Measurements from ENCODE around the gene AKIP1.
"Not testable (repeated sequence)": the region's sequence is repeated elsewhere in the genome, so short reads cannot be mapped to it uniquely, and the experiment has no call there.

The AKIP1 gene

DNA sequence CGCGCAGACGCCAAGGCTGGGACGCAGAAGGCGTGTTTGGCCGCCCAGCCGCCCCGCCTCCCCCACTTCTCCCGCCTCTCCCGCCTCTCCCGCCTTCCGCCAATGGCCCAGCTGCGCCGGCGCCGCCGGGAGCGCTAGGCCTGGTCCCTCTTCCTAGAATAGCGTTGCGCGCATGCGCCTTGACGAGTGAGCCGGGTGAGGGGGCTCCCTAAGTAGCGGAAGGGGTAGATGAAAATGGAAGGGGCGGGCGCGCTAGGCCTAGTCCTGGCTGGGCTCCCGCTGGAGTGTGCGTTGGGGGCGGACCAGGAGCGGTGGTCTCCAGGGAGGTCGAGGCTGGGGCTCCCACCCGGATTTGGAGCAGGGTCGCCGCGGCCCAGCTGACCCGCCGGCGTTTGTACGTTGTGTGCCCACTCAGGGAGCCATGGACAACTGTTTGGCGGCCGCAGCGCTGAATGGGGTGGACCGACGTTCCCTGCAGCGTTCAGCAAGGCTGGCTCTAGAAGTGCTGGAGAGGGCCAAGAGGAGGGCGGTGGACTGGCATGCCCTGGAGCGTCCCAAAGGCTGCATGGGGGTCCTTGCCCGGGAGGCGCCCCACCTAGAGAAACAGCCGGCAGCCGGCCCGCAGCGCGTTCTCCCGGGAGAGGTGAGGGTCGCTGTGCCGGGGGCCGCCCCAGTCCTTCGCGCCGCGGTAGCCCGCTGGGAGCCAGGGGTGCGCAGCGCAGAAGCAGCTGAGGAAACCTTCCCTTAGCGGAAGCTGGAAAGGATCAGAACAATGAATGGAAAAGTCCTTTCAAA, at the start of gene AKIP1:
TSS of gene AKIP1 (plus strand) at position 161 of the 795 bp plus-strand sequence. CDS start at position 422, 261 bp downstream.
- Histone ChIP-seq H3K4me3 (peak within 1 kb of the TSS; percentile 76 to 88 (median 81)), H3K27ac (peak within 1 kb of the TSS; percentile 56 to 98 (median 88))

- Histone ChIP-seq H3K27ac (peak overlapping the region in 15 of 21 experiments; percentile 14 to 71 (median 41)), H3K4me3 (no peak overlapping the region)
Observed at GRCh38 chr11:8863838-8864237, 47.2 kb upstream of the AKIP1 start.

- H3K4me3 ChIP-seq, result no peak overlapping the region
- peak overlapping the region in 5 of 21 experiments; percentile 14 to 67 (median 42) for H3K27ac ChIP-seq
Observed at GRCh38 chr11:8865304-8865703, 45.7 kb upstream of the AKIP1 start.

- peak overlapping the region in 3 of 21 experiments; percentile 12 to 52 (median 23) for H3K27ac ChIP-seq
Observed at GRCh38 chr11:8867035-8867434, 44.0 kb upstream of the AKIP1 start.

DNA sequence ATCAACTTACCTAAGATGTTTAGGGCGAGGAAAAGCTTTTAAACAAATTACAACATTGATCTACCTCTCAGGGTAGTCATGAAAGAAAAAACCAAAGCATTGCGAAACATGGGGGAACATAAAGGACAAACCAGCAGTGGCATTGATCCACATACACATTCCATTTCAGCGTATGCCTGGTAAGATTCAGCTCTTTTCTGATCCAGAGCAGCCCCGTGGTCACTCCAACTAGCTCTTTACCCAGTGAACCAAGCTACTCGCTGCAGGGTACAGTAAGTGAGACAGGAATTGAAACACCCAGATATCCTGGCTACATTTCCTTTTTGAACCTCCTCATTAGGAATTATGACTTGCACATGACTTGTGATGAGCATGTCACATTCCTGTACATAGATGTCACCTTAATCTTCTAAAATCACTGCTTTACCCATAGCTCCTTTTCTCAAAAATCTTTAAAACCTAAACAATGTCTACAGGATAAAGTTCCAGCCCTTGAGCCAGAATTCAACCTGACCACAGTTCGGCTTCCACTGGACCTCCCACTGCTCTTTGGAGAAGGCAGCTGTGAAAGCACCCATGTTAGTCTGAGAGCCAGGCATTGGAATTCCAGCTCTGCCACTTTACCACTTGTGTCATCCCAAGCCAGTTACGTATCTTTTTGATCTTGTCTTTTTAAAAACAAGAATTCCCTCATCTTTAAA, 42.9 kb upstream of the AKIP1 start:
- peak overlapping the region in 7 of 21 experiments; percentile 7 to 59 (median 42) for H3K27ac ChIP-seq
- H3K4me3 ChIP-seq, result no peak overlapping the region

More at GRCh38 chr11:8867035-8867434, 44.0 kb upstream of the AKIP1 start:
- H3K4me3 ChIP-seq, result no peak overlapping the region

GRCh38 chr11:8870411-8871170, 40.4 kb upstream of the AKIP1 start:
- Histone ChIP-seq H3K4me3 (peak overlapping the region; percentile 60 to 84 (median 77)), H3K27ac (peak overlapping the region; percentile 27 to 97 (median 89))

DNA sequence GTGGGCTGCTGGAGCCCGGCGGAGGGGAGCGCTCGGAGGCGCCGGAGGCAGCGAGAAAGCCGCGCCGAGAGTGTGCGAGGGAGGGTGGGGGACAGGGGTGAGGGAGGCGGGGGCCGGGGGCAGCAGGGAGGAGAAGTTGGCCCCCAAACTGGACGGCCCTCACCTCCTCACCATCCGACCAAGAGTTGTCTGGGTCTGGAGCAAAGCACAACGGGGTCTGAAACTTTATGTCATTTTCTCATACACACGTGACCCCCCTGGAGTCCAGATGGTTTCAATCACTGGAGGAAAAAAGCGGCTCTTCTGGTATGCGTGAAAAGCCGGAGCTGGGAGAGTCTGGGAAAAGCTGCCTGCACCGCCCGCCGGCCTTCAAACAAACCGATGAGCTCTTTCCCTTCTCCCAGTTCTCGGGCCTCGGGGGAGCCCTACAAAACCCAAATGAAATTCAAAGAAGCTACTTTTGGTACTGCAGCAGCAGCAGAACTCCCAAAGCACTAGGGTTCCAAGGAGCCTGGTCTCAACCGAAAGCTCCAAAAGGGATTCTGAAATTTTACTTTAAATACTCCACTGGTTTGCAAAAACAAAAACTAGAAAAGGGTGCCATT, 39.7 kb upstream of the AKIP1 start:
- H3K4me3 ChIP-seq, result peak overlapping the region; percentile 60 to 84 (median 77)
- H3K27ac ChIP-seq, result peak overlapping the region; percentile 27 to 97 (median 89)

GRCh38 chr11:8871962-8872361, 39.0 kb upstream of the AKIP1 start:
- no peak overlapping the region for H3K4me3 ChIP-seq

GRCh38 chr11:8873741-8874405, 37.1 kb upstream of the AKIP1 start:
- no peak overlapping the region for H3K27ac ChIP-seq
- H3K4me3 ChIP-seq, result no peak overlapping the region

More at GRCh38 chr11:8871962-8872361, 39.0 kb upstream of the AKIP1 start:
- peak overlapping the region in 13 of 21 experiments; percentile 2 to 97 (median 86) for H3K27ac ChIP-seq

DNA sequence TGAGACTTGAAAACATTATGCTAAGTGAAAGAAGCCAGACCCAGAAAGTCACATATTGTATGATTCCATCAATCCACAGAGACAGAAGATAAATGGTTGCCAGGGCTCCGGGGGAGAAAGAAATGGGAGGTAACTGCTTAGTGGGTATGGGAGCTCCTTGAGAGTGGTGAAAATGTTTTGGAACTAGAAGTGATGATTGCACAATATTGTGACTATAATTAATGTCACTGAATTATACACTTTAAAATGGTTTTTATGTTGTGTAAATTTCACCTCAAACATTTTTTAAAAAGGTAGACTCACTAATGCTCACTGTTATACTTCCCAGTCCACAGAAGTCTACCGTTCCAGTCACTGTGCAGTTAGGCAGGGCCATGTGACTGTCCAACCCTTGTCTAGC, 32.2 kb upstream of the AKIP1 start:
- no peak overlapping the region for H3K4me3 ChIP-seq
- no peak overlapping the region for H3K27ac ChIP-seq

- H3K27ac ChIP-seq, H3K4me3 ChIP-seq: not testable (repeated sequence)
Observed at GRCh38 chr11:8881585-8881984, 29.4 kb upstream of the AKIP1 start.

DNA sequence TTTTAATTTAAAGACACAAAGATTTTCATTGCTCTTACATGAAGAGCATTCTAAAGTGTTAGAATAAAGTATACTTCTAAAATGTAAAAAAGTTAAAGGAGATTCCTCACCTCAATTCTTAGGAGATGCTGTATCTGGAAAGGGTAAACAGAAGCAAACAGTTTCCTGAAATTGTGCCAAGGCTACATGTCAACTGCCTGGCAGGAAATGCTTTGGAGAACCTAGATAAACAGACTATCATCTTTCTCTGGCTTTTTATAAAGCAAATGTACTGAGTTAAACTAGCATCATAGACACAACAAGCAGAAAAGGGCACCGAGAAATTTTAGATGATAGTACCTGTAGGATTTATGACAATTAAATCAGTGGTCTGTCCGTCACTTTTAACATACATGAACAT, 24.7 kb upstream of the AKIP1 start:
- no peak overlapping the region for H3K4me3 ChIP-seq
- no peak overlapping the region for H3K27ac ChIP-seq

DNA sequence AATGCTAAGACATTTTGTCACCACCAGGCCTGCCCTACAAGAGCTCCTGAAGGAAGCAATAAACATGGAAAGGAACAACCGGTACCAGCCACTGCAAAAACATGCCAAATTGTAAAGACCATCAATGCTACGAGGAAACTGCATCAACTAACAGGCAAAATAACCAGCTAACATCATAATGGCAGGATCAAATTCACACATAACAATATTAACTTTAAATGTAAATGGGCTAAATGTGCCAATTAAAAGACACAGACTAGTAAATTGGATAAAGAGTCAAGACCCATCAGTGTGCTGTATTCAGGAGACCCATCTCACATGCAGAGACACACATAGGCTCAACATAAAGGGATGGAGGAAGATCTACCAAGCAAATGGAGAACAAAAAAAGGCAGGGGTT, 19.8 kb upstream of the AKIP1 start:
- not testable (repeated sequence) for H3K27ac ChIP-seq, H3K4me3 ChIP-seq

DNA sequence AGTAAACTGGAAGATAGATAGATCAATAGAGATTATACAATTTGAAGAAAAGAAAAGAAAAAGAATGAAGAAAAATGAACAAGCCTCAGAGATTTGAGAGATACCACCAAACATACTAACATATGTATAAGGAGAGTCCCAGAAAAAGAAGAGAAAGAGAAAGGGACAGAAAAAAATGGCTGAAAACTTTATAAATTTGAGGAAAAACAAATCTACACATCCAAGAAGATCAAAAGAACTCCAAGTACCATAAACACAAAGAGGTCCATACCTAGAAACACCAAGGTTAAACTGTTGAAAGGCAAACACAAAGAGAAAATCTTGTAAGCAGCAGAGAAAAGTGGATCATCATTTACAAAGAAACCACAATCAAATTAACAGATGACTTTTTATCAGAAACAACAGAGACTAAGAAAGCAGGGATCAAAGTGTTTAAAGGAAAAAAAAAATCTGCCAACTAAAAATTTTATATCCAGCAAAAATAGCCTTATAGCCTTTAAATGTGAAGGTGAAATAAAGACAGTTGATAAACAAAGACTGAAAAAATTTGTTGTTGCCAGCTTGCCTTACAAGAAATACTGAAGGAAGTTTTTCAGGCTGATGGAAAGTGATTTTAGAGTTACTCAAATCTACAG, 11.8 kb upstream of the AKIP1 start:
- Histone ChIP-seq H3K4me3 (no peak overlapping the region), H3K27ac (no peak overlapping the region)

DNA sequence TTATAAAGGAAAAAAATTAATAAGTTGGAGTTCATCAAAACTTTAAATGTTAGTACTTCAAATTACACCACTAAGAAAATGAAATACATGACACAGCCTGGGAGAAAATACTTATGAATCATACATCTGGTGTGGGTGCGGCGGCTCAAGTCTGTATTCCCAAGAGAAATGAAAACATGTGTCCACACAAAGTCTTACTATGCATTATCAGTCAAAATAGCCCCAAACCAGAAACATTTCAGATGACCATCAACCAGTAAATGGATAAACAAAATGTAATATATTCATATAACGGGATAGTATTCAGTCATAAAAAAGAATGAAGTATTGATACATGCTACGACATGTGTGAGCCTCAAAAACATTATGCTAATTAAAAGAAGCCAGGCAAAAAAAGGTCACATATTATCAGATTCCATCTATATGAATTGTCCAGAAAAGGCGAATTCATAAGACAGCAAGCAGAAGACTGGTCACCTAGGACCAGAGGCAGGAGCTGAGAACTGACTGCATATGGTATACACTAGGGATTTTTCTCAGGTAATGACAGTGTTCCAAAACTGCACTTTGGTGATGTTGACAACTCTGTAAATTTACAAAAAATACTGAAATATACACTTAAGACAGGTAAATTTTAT, 5.3 kb upstream of the AKIP1 start:
- H3K4me3 ChIP-seq, result no peak overlapping the region
- H3K27ac ChIP-seq, result peak overlapping the region in 2 of 21 experiments; percentile 31 to 35

DNA sequence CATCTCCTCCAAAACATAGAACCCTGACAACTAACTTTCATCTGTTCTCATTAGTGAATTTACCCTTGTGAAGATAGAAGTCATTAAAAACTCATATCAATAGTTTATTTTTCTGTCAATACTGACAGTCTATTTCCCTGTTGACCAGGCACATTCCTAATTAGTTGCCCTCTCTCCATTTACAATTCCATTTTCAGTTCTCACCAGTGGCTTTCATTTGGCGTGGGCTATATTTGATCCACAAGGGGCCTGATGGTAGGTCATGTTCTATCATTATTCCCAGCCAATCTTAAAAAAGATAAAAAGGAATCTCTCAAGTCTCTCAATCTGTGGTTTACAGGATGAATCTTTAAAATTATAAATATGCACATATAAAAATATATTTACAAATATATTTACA, 3.9 kb upstream of the AKIP1 start:
- H3K4me3 ChIP-seq, result no peak overlapping the region
- H3K27ac ChIP-seq, result peak overlapping the region in 1 of 21 experiments; percentile 42

- Histone ChIP-seq H3K4me3 (no peak overlapping the region), H3K27ac (no peak overlapping the region)
Observed at GRCh38 chr11:8908099-8908498, 2.9 kb upstream of the AKIP1 start.

DNA sequence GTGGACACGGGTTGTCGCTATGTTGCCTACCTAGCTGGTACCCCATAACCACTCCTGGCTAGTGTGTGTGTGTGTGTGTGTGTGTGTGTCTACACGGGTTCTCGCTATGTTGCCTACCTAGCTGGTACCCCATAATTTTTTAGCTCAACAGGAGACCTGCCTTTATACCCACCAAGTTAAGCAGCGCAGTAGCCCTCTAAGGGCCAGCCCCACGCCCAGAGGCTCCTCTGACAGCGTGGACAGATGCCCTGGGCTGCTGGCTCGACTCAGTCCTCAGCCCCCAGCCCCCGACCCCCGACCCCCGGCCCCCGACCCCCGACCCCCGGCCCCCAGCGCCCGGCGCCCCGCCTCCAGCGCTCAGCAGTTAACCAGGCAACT, 351 bp upstream of the AKIP1 start:
- H3K4me3 ChIP-seq, result peak overlapping the region; percentile 76 to 88 (median 81)
- H3K27ac ChIP-seq, result peak overlapping the region in 18 of 21 experiments; percentile 67 to 98 (median 89)
